H9 (cell line): ENCODE measurements around the gene NLRC3. TPM values are rescaled to one million over a fixed set of nuclear protein-coding genes. Genes with fewer than 3 reads are reported as not detected.
"Not testable (repeated sequence)": the region's sequence is repeated elsewhere in the genome, so short reads cannot be mapped to it uniquely, and the experiment has no call there.

Source experiments
- DNase-seq: peaks from one replicate; pipeline ENCODE4 v3.0.0-alpha.2; 2017
- H2AFZ ChIP-seq: one replicate; pipeline ENCODE4 v1.6.1; 2013; ENCODE audit warnings: mild to moderate bottlenecking, low read length, control low read depth, moderate library complexity
- H2AK5ac ChIP-seq: 2 replicates; pipeline ENCODE4 v1.6.1; 2013; ENCODE audit warnings: low read length, control low read depth, mixed read lengths; ENCODE audit not compliant: insufficient read length
- H2BK120ac ChIP-seq: one replicate; pipeline ENCODE4 v1.6.1; 2013; ENCODE audit warnings: low read depth, mild to moderate bottlenecking, low read length, control low read depth, inconsistent platforms; ENCODE audit not compliant: poor library complexity, severe bottlenecking
- H2BK12ac ChIP-seq: 2 replicates; pipeline ENCODE4 v1.6.1; 2013; ENCODE audit warnings: low read length, control low read depth, mixed read lengths, low read depth; ENCODE audit not compliant: insufficient read length
- H2BK15ac ChIP-seq: 2 replicates; pipeline ENCODE4 v1.6.1; 2013; ENCODE audit warnings: low read depth, low read length, control low read depth
- H2BK20ac ChIP-seq: one replicate; pipeline ENCODE4 v1.6.1; 2013; ENCODE audit warnings: low read depth, mild to moderate bottlenecking, low read length, control low read depth, inconsistent platforms; ENCODE audit not compliant: poor library complexity, severe bottlenecking
- H2BK5ac ChIP-seq: 2 replicates; pipeline ENCODE4 v1.6.1; 2013; ENCODE audit warnings: low read length, control low read depth, mixed read lengths; ENCODE audit not compliant: insufficient read length
- H3K14ac ChIP-seq: 2 replicates; pipeline ENCODE4 v1.6.1; 2013; ENCODE audit warnings: low read length, control low read depth; ENCODE audit not compliant: insufficient read depth
- H3K18ac ChIP-seq: 2 replicates; pipeline ENCODE4 v1.6.1; 2013; ENCODE audit warnings: low read depth, mild to moderate bottlenecking, mixed read lengths, low read length, control low read depth; ENCODE audit not compliant: insufficient read length
- H3K23ac ChIP-seq: 2 replicates; pipeline ENCODE4 v1.6.1; 2013; ENCODE audit warnings: low read length, control low read depth, mixed read lengths, low read depth; ENCODE audit not compliant: insufficient read length
- H3K23me2 ChIP-seq: 2 replicates; pipeline ENCODE4 v1.6.1; 2013; ENCODE audit warnings: low read depth, mild to moderate bottlenecking, mixed read lengths, low read length, control low read depth; ENCODE audit not compliant: insufficient read length, poor library complexity, severe bottlenecking
- H3K27ac ChIP-seq: 2 replicates; pipeline ENCODE4 v1.5.1; 2013; ENCODE audit warnings: low read length, control low read depth, mixed read lengths, low read depth; ENCODE audit not compliant: insufficient read length
- H3K27me3 ChIP-seq: 2 replicates; pipeline ENCODE4 v1.6.1; 2013; ENCODE audit warnings: low read length, control low read depth, inconsistent platforms; ENCODE audit not compliant: insufficient read depth
- H3K4ac ChIP-seq: 2 replicates; pipeline ENCODE4 v1.6.1; 2013; ENCODE audit warnings: low read depth, mild to moderate bottlenecking, control low read depth, inconsistent platforms, low read length, moderate library complexity
- H3K4me1 ChIP-seq: 2 replicates; pipeline ENCODE4 v1.6.1; 2013; ENCODE audit warnings: low read length, control low read depth, inconsistent platforms; ENCODE audit not compliant: insufficient read depth
- H3K4me2 ChIP-seq: 2 replicates; pipeline ENCODE4 v1.6.1; 2013; ENCODE audit warnings: low read length, control low read depth, mixed read lengths; ENCODE audit not compliant: insufficient read length, insufficient read depth
- H3K56ac ChIP-seq: 2 replicates; pipeline ENCODE4 v1.6.1; 2013; ENCODE audit warnings: low read depth, mild to moderate bottlenecking, mixed read lengths, low read length, control low read depth; ENCODE audit not compliant: insufficient read length
- H3K79me1 ChIP-seq: 2 replicates; pipeline ENCODE4 v1.6.1; 2013; ENCODE audit warnings: low read depth, mild to moderate bottlenecking, moderate library complexity, low read length, control low read depth, inconsistent platforms; ENCODE audit not compliant: insufficient read depth, poor library complexity, severe bottlenecking
- H3K79me2 ChIP-seq: 2 replicates; pipeline ENCODE4 v1.6.1; 2013; ENCODE audit warnings: low read length, control low read depth, inconsistent platforms; ENCODE audit not compliant: insufficient read depth
- H3K9ac ChIP-seq: 2 replicates; pipeline ENCODE4 v1.6.1; 2013; ENCODE audit warnings: low read length, control low read depth, mixed read lengths; ENCODE audit not compliant: insufficient read length; ENCODE audit errors: extremely low read depth
- H3K9me3 ChIP-seq: one replicate; pipeline ENCODE4 v1.6.1; 2013; ENCODE audit warnings: low read depth, low read length, inconsistent platforms; ENCODE audit not compliant: control insufficient read depth
- H3T11ph ChIP-seq: one replicate; pipeline ENCODE4 v1.6.1; 2013; ENCODE audit warnings: mild to moderate bottlenecking, low read length, control low read depth, inconsistent platforms
- H4K20me1 ChIP-seq: one replicate; pipeline ENCODE4 v1.6.1; 2013; ENCODE audit not compliant: control insufficient read depth, insufficient read length, insufficient read depth
- H4K5ac ChIP-seq: 2 replicates; pipeline ENCODE4 v1.6.1; 2013; ENCODE audit warnings: low read depth, mild to moderate bottlenecking, mixed read lengths, low read length, control low read depth; ENCODE audit not compliant: insufficient read length
- H4K8ac ChIP-seq: replicated peaks from 2 replicates; pipeline ENCODE4 v1.6.1; 2013; ENCODE audit warnings: low read length, control low read depth, mixed read lengths, low read depth; ENCODE audit not compliant: insufficient read length
- H4K91ac ChIP-seq: 2 replicates; pipeline ENCODE4 v1.6.1; 2013; ENCODE audit warnings: low read depth, mild to moderate bottlenecking, moderate library complexity, mixed read lengths, low read length, control low read depth; ENCODE audit not compliant: insufficient read length
- H3K27ac Mint-ChIP-seq, 3 experiments: 2 replicates in 2 of 3; 3 replicates in 1 of 3; pipeline ENCODE4 v1.8.0; 2020 to 2021; ENCODE audit warnings: mixed read lengths in 3 of 3, mild to moderate bottlenecking in 1 of 3, moderate library complexity in 1 of 3
- H3K27me3 Mint-ChIP-seq: 2 replicates; pipeline ENCODE4 v1.8.0; 2021; ENCODE audit warnings: low read depth, mild to moderate bottlenecking, moderate library complexity, mixed read lengths
- H3K36me3 Mint-ChIP-seq, 3 experiments: 2 replicates in 2 of 3; 3 replicates in 1 of 3; pipeline ENCODE4 v1.8.0; 2020 to 2021; ENCODE audit warnings: low read depth in 3 of 3, mixed read lengths in 3 of 3; ENCODE audit not compliant: insufficient read depth in 1 of 3
- H3K4me1 Mint-ChIP-seq, 2 experiments: 2 replicates each; pipeline ENCODE4 v1.8.0; 2020; ENCODE audit warnings: mixed read lengths in 2 of 2
- H3K4me3 Mint-ChIP-seq, 2 experiments: 2 replicates in 1 of 2; 3 replicates in 1 of 2; pipeline ENCODE4 v1.8.0; 2020 to 2021; ENCODE audit warnings: mild to moderate bottlenecking in 2 of 2, mixed read lengths in 2 of 2, moderate library complexity in 1 of 2
- H3K9me3 Mint-ChIP-seq, 2 experiments: 2 replicates in 1 of 2; 3 replicates in 1 of 2; pipeline ENCODE4 v1.8.0; 2020; ENCODE audit warnings: mild to moderate bottlenecking in 2 of 2, mixed read lengths in 2 of 2, moderate library complexity in 1 of 2
- CTCF ChIP-seq: fragments of 200-600 bp; sonication (generic); conservative IDR thresholded peaks from 3 replicates; pipeline ENCODE4 v1.8.0; 2021; ENCODE audit warnings: antibody characterized with exemption, mild to moderate bottlenecking
- WGBS: extraction: QIAGEN DNeasy Blood & Tissue Kit; methylation state at CpG from one replicate; pipeline ENCODE4 v1.1.7; 2013; ENCODE audit warnings: missing lambda C conversion rate, low lambda C conversion rate, mixed read lengths; ENCODE audit not compliant: insufficient read length; ENCODE audit errors: extremely low coverage; 5-methylcytosine and 5-hydroxymethylcytosine counted together
- total RNA-seq: library from RNA; stranded (reverse); gene quantifications from 2 replicates; pipeline ENCODE4 v1.2.1, GENCODE V29; 2021

Gene NLRC3
- total RNA-seq, 1 experiment from 2014 or later, result 0.44 TPM

GRCh38 chr16:3527216-3527829 lies 49.9 kb downstream of the NLRC3 start:
- not testable (repeated sequence) for H3K4me2 ChIP-seq, H3K23ac ChIP-seq, H2BK15ac ChIP-seq, H2BK5ac ChIP-seq, H3K14ac ChIP-seq, H3K27me3 ChIP-seq, H2AFZ ChIP-seq, H3K4me1 ChIP-seq, H2AK5ac ChIP-seq, H2BK120ac ChIP-seq, H4K8ac ChIP-seq, H3K79me1 ChIP-seq, H2BK12ac ChIP-seq, H4K20me1 ChIP-seq, H3K56ac ChIP-seq, H3K27ac Mint-ChIP-seq, H3K9ac ChIP-seq, H3K79me2 ChIP-seq, H3K4me3 Mint-ChIP-seq, H3K23me2 ChIP-seq, H3K27me3 Mint-ChIP-seq, H3K27ac ChIP-seq, H3K4me1 Mint-ChIP-seq, H3T11ph ChIP-seq, H2BK20ac ChIP-seq, H3K9me3 ChIP-seq, H4K5ac ChIP-seq, H3K4ac ChIP-seq, H4K91ac ChIP-seq, H3K18ac ChIP-seq
- WGBS, result no CpG with 5 or more reads among the region's 12 CpGs
- peak; percentile 69 for DNase-seq
- peak; percentile 74 for TF ChIP-seq CTCF
- Mint-ChIP-seq H3K36me3 (peaks cover 39 to 57% (median 54%) of the 10 kb centered on the region in 3 experiments), H3K9me3 (peaks cover 16 to 17% of the 10 kb centered on the region in 2 experiments; a peak in 4 of 5 replicates)
